WTC11 (cell line): Measurements from ENCODE around the gene SYCP2.

Source experiments
- CBFB ChIP-seq: sonication (generic); formaldehyde crosslinking; IDR thresholded peaks from 2 replicates; pipeline ENCODE4 v1.8.1; 2022; ENCODE audit warnings: mild to moderate bottlenecking, low read depth, missing genetic modification reagents
- KAT7 ChIP-seq: sonication (generic); formaldehyde crosslinking; IDR thresholded peaks from 2 replicates; pipeline ENCODE4 v1.8.1; 2023; ENCODE audit warnings: missing genetic modification reagents, mild to moderate bottlenecking, borderline replicate concordance
- NR2C2 ChIP-seq: sonication (generic); formaldehyde crosslinking; IDR thresholded peaks from 2 replicates; pipeline ENCODE4 v1.8.0; 2022; ENCODE audit warnings: mild to moderate bottlenecking, missing genetic modification reagents
- TCF7 ChIP-seq: sonication (generic); formaldehyde crosslinking; IDR thresholded peaks from 2 replicates; pipeline ENCODE4 v1.8.0; 2022; ENCODE audit warnings: mild to moderate bottlenecking, low read depth, missing genetic modification reagents, moderate library complexity
- TEAD1 ChIP-seq: sonication (generic); formaldehyde crosslinking; IDR thresholded peaks from 2 replicates; pipeline ENCODE4 v1.8.0; 2022; ENCODE audit warnings: mild to moderate bottlenecking, missing genetic modification reagents
- TEAD4 ChIP-seq: sonication (generic); formaldehyde crosslinking; IDR thresholded peaks from 2 replicates; pipeline ENCODE4 v1.8.0; 2022; ENCODE audit warnings: mild to moderate bottlenecking, missing genetic modification reagents
- TF ChIP-seq, protein P1 (sequence below): fragments of 200-600 bp; IDR thresholded peaks from 2 replicates; pipeline ENCODE4 v1.8.0; 2022; ENCODE audit warnings: antibody characterized with exemption
- TF ChIP-seq, protein P2 (sequence below): sonication (generic); formaldehyde crosslinking; IDR thresholded peaks from 2 replicates; pipeline ENCODE4 v1.8.1; 2022; ENCODE audit warnings: low read depth, missing genetic modification reagents, borderline replicate concordance
- TF ChIP-seq, protein P3 (sequence below): sonication (generic); formaldehyde crosslinking; IDR thresholded peaks from 2 replicates; pipeline ENCODE4 v1.8.1; 2022; ENCODE audit warnings: low read depth, mild to moderate bottlenecking, moderate library complexity, missing genetic modification reagents, borderline replicate concordance
- TF ChIP-seq, protein P4 (sequence below): sonication (generic); formaldehyde crosslinking; IDR thresholded peaks from 2 replicates; pipeline ENCODE4 v1.8.1; 2023; ENCODE audit warnings: mild to moderate bottlenecking, moderate library complexity, missing genetic modification reagents
- TF ChIP-seq, protein P5 (sequence below): sonication (generic); formaldehyde crosslinking; IDR thresholded peaks from 2 replicates; pipeline ENCODE4 v1.8.1; 2023; ENCODE audit warnings: mild to moderate bottlenecking, missing genetic modification reagents

DNA sequence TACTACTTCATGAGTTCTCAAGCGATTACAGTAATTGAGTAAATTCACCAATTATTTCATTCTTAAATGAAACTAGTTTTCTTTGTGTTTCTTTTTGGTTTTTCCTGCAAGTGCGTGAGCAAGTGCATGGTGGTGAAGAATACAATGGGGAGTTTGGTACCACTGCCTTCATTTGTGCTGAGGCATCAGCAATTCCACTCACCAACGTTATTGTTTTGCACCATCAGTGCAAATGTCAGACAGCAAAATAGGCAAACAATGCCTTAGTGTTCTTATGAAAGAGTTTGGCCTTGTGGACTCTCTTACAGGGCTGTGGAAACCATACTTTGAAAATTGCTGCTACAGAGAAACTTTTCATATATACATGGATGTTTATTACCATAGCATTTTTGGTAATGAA, 33.0 kb upstream of the SYCP2 start:
- TF ChIP-seq, protein P1, sequence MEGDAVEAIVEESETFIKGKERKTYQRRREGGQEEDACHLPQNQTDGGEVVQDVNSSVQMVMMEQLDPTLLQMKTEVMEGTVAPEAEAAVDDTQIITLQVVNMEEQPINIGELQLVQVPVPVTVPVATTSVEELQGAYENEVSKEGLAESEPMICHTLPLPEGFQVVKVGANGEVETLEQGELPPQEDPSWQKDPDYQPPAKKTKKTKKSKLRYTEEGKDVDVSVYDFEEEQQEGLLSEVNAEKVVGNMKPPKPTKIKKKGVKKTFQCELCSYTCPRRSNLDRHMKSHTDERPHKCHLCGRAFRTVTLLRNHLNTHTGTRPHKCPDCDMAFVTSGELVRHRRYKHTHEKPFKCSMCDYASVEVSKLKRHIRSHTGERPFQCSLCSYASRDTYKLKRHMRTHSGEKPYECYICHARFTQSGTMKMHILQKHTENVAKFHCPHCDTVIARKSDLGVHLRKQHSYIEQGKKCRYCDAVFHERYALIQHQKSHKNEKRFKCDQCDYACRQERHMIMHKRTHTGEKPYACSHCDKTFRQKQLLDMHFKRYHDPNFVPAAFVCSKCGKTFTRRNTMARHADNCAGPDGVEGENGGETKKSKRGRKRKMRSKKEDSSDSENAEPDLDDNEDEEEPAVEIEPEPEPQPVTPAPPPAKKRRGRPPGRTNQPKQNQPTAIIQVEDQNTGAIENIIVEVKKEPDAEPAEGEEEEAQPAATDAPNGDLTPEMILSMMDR, result no peak
- TF ChIP-seq, protein P2, sequence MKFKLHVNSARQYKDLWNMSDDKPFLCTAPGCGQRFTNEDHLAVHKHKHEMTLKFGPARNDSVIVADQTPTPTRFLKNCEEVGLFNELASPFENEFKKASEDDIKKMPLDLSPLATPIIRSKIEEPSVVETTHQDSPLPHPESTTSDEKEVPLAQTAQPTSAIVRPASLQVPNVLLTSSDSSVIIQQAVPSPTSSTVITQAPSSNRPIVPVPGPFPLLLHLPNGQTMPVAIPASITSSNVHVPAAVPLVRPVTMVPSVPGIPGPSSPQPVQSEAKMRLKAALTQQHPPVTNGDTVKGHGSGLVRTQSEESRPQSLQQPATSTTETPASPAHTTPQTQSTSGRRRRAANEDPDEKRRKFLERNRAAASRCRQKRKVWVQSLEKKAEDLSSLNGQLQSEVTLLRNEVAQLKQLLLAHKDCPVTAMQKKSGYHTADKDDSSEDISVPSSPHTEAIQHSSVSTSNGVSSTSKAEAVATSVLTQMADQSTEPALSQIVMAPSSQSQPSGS (CRISPR knock-in tag), result no peak
- TF ChIP-seq, protein P3, sequence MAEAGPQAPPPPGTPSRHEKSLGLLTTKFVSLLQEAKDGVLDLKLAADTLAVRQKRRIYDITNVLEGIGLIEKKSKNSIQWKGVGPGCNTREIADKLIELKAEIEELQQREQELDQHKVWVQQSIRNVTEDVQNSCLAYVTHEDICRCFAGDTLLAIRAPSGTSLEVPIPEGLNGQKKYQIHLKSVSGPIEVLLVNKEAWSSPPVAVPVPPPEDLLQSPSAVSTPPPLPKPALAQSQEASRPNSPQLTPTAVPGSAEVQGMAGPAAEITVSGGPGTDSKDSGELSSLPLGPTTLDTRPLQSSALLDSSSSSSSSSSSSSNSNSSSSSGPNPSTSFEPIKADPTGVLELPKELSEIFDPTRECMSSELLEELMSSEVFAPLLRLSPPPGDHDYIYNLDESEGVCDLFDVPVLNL (CRISPR knock-in tag), result no peak
- TF ChIP-seq, protein P4, sequence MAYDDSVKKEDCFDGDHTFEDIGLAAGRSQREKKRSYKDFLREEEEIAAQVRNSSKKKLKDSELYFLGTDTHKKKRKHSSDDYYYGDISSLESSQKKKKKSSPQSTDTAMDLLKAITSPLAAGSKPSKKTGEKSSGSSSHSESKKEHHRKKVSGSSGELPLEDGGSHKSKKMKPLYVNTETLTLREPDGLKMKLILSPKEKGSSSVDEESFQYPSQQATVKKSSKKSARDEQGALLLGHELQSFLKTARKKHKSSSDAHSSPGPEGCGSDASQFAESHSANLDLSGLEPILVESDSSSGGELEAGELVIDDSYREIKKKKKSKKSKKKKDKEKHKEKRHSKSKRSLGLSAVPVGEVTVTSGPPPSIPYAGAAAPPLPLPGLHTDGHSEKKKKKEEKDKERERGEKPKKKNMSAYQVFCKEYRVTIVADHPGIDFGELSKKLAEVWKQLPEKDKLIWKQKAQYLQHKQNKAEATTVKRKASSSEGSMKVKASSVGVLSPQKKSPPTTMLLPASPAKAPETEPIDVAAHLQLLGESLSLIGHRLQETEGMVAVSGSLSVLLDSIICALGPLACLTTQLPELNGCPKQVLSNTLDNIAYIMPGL (CRISPR knock-in tag), result no peak
- no peak for TF ChIP-seq TEAD4 (CRISPR knock-in tag)
- no peak for TF ChIP-seq NR2C2 (CRISPR knock-in tag)
- no peak for TF ChIP-seq CBFB (CRISPR knock-in tag)
- no peak for TF ChIP-seq KAT7
- no peak for TF ChIP-seq TEAD1 (CRISPR knock-in tag)
- TF ChIP-seq, protein P5, sequence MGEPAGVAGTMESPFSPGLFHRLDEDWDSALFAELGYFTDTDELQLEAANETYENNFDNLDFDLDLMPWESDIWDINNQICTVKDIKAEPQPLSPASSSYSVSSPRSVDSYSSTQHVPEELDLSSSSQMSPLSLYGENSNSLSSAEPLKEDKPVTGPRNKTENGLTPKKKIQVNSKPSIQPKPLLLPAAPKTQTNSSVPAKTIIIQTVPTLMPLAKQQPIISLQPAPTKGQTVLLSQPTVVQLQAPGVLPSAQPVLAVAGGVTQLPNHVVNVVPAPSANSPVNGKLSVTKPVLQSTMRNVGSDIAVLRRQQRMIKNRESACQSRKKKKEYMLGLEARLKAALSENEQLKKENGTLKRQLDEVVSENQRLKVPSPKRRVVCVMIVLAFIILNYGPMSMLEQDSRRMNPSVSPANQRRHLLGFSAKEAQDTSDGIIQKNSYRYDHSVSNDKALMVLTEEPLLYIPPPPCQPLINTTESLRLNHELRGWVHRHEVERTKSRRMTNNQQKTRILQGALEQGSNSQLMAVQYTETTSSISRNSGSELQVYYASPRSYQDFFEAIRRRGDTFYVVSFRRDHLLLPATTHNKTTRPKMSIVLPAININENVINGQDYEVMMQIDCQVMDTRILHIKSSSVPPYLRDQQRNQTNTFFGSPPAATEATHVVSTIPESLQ, result no peak
- TF ChIP-seq TCF7, result no peak
